AG04450 (cell line): Measurements from ENCODE around the gene OR4D9. TPM values are rescaled to one million over a fixed set of nuclear protein-coding genes. Genes with fewer than 3 reads are reported as not detected.

Source experiments
- CTCF ChIA-PET: fragments of 300-600, 350-600 bp; formaldehyde crosslinking; extraction: SDS; loops from one replicate; lab custom pipeline; 2022; ENCODE audit warnings: antibody characterized with exemption, inconsistent platforms; lab: Charles Lee
- POLR2A ChIA-PET: fragments of 350-600 bp; formaldehyde crosslinking; extraction: SDS; loops from one replicate; lab custom pipeline; 2021; ENCODE audit warnings: antibody characterized with exemption, inconsistent platforms; lab: Yijun Ruan, JAX
- DNase-seq: peaks from one replicate; pipeline ENCODE4 v3.0.0-alpha.2; 2011; ENCODE audit warnings: low read depth, low spot score
- H3K27ac ChIP-seq: one replicate; pipeline ENCODE4 v1.5.1; 2012; ENCODE audit warnings: low read depth, low read length, control low read depth
- H3K27me3 ChIP-seq: one replicate; pipeline ENCODE4 v1.6.0; 2012; ENCODE audit warnings: low read length; ENCODE audit not compliant: control insufficient read depth, insufficient read depth
- H3K4me3 ChIP-seq: 2 replicates; pipeline ENCODE4 v1.5.1; 2011; ENCODE audit warnings: mild to moderate bottlenecking, low read depth, low read length, control low read depth
- H3K9me3 ChIP-seq: 2 replicates; pipeline ENCODE4 v1.5.1; 2012; ENCODE audit warnings: low read length; ENCODE audit not compliant: control insufficient read depth, insufficient read depth
- polyA plus RNA-seq: library from polyadenylated mRNA; depleted of rRNA; stranded (reverse); fragments of >200 nt; gene quantifications from 2 replicates; pipeline ENCODE4 v1.2.3, GENCODE V29; 2011
- TF ChIP-seq, protein P1 (sequence below): IDR thresholded peaks from 2 replicates; pipeline ENCODE4 v1.5.1; 2011; ENCODE audit warnings: low read depth, low read length, control low read depth, inconsistent platforms

The OR4D9 gene
- polyA plus RNA-seq, 1 experiment, result not detected

DNA sequence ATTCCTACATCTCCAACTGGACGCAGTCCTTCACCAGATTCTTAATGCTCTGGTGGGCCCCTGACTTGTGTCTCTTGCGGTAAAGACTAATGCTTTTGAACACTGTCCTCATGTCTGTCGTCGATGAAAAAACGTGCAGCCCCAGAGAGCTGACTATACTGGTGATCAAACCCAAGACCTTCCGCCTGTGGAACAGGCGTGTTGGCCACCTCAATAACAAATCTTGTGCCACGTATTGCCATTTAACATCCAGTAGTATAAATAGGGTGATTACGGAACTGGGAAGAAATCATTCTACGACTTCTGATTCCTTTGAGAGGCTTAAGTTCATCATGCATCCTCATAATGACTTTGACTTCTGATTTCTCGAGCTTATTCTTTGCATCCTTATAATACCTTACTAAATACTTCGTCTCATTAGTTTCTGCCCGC lies 45.6 kb downstream of the OR4D9 start:
- ChIA-PET CTCF (interaction anchor here (0.5 to 1.0 kb wide), 2 partner anchors 20 to 149 kb away, joined by 3 read pairs; no protein-coding TSS in a partner anchor), POLR2A (interaction anchor here (1.1 to 1.5 kb wide), 3 partner anchors 9 to 59 kb away, joined by 3 to 12 read pairs (median 4); partner anchors contain the start of gene OSBP)
- DNase-seq, result no peak
- peak overlapping the region; percentile 41 for H3K4me3 ChIP-seq
- no peaks in the 10 kb centered on the region for H3K9me3 ChIP-seq
- H3K27me3 ChIP-seq, result no peaks in the 10 kb centered on the region
- TF ChIP-seq, protein P1, sequence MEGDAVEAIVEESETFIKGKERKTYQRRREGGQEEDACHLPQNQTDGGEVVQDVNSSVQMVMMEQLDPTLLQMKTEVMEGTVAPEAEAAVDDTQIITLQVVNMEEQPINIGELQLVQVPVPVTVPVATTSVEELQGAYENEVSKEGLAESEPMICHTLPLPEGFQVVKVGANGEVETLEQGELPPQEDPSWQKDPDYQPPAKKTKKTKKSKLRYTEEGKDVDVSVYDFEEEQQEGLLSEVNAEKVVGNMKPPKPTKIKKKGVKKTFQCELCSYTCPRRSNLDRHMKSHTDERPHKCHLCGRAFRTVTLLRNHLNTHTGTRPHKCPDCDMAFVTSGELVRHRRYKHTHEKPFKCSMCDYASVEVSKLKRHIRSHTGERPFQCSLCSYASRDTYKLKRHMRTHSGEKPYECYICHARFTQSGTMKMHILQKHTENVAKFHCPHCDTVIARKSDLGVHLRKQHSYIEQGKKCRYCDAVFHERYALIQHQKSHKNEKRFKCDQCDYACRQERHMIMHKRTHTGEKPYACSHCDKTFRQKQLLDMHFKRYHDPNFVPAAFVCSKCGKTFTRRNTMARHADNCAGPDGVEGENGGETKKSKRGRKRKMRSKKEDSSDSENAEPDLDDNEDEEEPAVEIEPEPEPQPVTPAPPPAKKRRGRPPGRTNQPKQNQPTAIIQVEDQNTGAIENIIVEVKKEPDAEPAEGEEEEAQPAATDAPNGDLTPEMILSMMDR, result no peak
- peak overlapping the region; percentile 87 for H3K27ac ChIP-seq

- Histone ChIP-seq H3K4me3 (no peak overlapping the region), H3K9me3 (no peaks in the 10 kb centered on the region), H3K27me3 (no peaks in the 10 kb centered on the region), H3K27ac (no peak overlapping the region)
- no peak for DNase-seq
- POLR2A ChIA-PET, result no interaction called here
- CTCF ChIA-PET, result interaction anchor here (1.4 kb wide), 1 partner anchor 21 kb away, joined by 5 read pairs; no protein-coding TSS in a partner anchor
- TF ChIP-seq, protein P1, result no peak
Observed at GRCh38 chr11:59558270-59558643, 46.9 kb downstream of the OR4D9 start.

- no peak for DNase-seq
- H3K27ac ChIP-seq, result peak overlapping the region; percentile 91
- CTCF ChIA-PET, result interaction anchor here (1.4 kb wide), 2 partner anchors 10 to 23 kb away, joined by 4 to 5 read pairs; no protein-coding TSS in a partner anchor
- no peaks in the 10 kb centered on the region for H3K27me3 ChIP-seq
- TF ChIP-seq, protein P1, result no peak
- POLR2A ChIA-PET, result interaction anchor here (0.5 to 1.5 kb wide), 2 partner anchors 80 to 109 kb away, joined by 3 to 8 read pairs; partner anchors contain the start of gene PATL1
- H3K4me3 ChIP-seq, result peak overlapping the region; percentile 100
- no peaks in the 10 kb centered on the region for H3K9me3 ChIP-seq
Observed at GRCh38 chr11:59559886-59560285, 48.5 kb downstream of the OR4D9 start.

DNA sequence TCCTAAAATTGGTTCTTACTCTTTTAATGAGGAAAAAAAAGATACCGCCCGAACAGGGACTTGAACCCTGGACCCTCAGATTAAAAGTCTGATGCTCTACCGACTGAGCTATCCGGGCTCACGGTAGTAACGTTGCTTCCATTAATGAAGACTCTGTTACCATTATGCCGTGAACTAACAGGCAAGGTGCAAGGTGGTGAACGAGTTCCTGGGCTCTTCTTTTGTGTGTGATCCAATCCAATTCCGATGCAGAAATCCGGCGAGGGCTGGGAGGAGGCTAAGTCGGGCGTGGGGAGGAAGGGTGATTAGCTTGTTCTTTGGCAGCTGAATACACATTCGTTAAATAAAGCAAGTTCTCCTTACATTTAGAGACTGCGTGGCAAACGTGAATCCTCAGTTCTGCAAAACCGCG lies 49.0 kb downstream of the OR4D9 start:
- ChIA-PET CTCF (interaction anchor here (1.4 kb wide), 1 partner anchor 10 kb away, joined by 4 read pairs; no protein-coding TSS in a partner anchor), POLR2A (interaction anchor here (0.8 to 1.5 kb wide), 2 partner anchors 10 to 108 kb away, joined by 4 to 8 read pairs; partner anchors contain the start of gene PATL1)
- H3K27ac ChIP-seq, result peak overlapping the region; percentile 91
- TF ChIP-seq, protein P1, result no peak
- H3K27me3 ChIP-seq, result no peaks in the 10 kb centered on the region
- no peaks in the 10 kb centered on the region for H3K9me3 ChIP-seq
- no peak for DNase-seq
- H3K4me3 ChIP-seq, result peak overlapping the region; percentile 100
